ENCODE results near the gene KCNK4. TPM values are rescaled to one million over a fixed set of nuclear protein-coding genes. Genes with fewer than 3 reads are reported as not detected.

The KCNK4 gene
- total and polyA plus RNA-seq, 2 of the 13 experiments (the other 11 are each of a cell fraction or from before 2014, with no cell fraction given) = not detected

DNA sequence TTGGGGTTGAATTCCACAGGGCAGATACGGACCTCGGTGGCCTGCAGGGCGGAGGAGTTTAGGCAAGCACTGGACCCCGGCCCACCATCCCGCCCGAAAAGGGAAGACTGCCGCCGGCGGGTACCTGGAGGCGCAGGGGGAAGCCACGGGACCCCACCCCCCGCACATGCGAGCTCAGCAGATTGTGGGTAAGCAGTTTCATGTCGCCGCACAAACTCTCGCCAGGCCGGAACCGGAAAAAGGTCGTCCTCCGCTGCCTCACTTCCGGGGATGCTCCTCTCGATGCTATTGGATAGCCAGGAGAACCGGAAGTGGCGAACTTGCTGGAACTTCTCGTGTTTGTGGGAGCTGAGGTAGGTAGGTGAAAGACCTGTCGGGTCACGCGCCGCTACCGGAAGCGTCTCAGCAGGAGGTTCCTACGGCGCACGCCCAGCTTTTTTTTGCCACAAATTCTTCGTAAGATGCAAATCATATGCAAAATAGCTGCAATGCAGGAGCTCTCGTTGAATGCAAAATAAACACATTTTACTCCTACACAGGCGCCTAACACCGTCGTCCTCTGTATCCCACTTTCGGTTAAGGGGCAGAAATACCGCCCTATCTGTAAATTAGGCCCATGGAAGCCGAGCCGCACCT is 26.3 kb downstream of the KCNK4 start, which contains the start of gene TRMT112 (continued):
- TF ChIP-seq, protein P1, sequence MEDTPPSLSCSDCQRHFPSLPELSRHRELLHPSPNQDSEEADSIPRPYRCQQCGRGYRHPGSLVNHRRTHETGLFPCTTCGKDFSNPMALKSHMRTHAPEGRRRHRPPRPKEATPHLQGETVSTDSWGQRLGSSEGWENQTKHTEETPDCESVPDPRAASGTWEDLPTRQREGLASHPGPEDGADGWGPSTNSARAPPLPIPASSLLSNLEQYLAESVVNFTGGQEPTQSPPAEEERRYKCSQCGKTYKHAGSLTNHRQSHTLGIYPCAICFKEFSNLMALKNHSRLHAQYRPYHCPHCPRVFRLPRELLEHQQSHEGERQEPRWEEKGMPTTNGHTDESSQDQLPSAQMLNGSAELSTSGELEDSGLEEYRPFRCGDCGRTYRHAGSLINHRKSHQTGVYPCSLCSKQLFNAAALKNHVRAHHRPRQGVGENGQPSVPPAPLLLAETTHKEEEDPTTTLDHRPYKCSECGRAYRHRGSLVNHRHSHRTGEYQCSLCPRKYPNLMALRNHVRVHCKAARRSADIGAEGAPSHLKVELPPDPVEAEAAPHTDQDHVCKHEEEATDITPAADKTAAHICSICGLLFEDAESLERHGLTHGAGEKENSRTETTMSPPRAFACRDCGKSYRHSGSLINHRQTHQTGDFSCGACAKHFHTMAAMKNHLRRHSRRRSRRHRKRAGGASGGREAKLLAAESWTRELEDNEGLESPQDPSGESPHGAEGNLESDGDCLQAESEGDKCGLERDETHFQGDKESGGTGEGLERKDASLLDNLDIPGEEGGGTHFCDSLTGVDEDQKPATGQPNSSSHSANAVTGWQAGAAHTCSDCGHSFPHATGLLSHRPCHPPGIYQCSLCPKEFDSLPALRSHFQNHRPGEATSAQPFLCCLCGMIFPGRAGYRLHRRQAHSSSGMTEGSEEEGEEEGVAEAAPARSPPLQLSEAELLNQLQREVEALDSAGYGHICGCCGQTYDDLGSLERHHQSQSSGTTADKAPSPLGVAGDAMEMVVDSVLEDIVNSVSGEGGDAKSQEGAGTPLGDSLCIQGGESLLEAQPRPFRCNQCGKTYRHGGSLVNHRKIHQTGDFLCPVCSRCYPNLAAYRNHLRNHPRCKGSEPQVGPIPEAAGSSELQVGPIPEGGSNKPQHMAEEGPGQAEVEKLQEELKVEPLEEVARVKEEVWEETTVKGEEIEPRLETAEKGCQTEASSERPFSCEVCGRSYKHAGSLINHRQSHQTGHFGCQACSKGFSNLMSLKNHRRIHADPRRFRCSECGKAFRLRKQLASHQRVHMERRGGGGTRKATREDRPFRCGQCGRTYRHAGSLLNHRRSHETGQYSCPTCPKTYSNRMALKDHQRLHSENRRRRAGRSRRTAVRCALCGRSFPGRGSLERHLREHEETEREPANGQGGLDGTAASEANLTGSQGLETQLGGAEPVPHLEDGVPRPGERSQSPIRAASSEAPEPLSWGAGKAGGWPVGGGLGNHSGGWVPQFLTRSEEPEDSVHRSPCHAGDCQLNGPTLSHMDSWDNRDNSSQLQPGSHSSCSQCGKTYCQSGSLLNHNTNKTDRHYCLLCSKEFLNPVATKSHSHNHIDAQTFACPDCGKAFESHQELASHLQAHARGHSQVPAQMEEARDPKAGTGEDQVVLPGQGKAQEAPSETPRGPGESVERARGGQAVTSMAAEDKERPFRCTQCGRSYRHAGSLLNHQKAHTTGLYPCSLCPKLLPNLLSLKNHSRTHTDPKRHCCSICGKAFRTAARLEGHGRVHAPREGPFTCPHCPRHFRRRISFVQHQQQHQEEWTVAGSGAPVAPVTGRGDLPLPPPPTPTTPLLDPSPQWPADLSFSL (CRISPR knock-in tag; IDR thresholded peaks at IDR 0.05) = no peak
- peak; percentile 72; the same call in 1 of the 2 replicates for TF ChIP-seq ZNF747 (CRISPR knock-in tag; IDR thresholded peaks at IDR 0.05; ENCODE audit: borderline replicate concordance)
- TF ChIP-seq BRD4 (CRISPR knock-in tag; IDR thresholded peaks at IDR 0.05) = no peak
- peak; percentile 68; the same call in 1 of the 3 replicates for TF ChIP-seq MXI1 (IDR thresholded peaks at IDR 0.05; ENCODE audit: borderline replicate concordance, low read depth, low read length)
- TF ChIP-seq DR1 (CRISPR knock-in tag; IDR thresholded peaks at IDR 0.05) = peak; percentile 46; the same call in 1 of the 2 replicates
- no peak for TF ChIP-seq TEAD2 (CRISPR knock-in tag; IDR thresholded peaks at IDR 0.05)
- no peak for TF ChIP-seq ZSCAN29 (CRISPR knock-in tag; conservative IDR thresholded peaks at IDR 0.05)
- TF ChIP-seq NFE2 (CRISPR knock-in tag; IDR thresholded peaks at IDR 0.05) = no peak
- TF ChIP-seq, protein P2, sequence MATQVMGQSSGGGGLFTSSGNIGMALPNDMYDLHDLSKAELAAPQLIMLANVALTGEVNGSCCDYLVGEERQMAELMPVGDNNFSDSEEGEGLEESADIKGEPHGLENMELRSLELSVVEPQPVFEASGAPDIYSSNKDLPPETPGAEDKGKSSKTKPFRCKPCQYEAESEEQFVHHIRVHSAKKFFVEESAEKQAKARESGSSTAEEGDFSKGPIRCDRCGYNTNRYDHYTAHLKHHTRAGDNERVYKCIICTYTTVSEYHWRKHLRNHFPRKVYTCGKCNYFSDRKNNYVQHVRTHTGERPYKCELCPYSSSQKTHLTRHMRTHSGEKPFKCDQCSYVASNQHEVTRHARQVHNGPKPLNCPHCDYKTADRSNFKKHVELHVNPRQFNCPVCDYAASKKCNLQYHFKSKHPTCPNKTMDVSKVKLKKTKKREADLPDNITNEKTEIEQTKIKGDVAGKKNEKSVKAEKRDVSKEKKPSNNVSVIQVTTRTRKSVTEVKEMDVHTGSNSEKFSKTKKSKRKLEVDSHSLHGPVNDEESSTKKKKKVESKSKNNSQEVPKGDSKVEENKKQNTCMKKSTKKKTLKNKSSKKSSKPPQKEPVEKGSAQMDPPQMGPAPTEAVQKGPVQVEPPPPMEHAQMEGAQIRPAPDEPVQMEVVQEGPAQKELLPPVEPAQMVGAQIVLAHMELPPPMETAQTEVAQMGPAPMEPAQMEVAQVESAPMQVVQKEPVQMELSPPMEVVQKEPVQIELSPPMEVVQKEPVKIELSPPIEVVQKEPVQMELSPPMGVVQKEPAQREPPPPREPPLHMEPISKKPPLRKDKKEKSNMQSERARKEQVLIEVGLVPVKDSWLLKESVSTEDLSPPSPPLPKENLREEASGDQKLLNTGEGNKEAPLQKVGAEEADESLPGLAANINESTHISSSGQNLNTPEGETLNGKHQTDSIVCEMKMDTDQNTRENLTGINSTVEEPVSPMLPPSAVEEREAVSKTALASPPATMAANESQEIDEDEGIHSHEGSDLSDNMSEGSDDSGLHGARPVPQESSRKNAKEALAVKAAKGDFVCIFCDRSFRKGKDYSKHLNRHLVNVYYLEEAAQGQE (IDR thresholded peaks at IDR 0.05; ENCODE audit: borderline replicate concordance in 1 of 2, low read depth in 1 of 2, low read length in 2 of 2) = peak in 1 of 2 experiments; percentile 32; a peak in 1 of 4 replicates
- no peak for TF ChIP-seq ZMYM3 (CRISPR knock-in tag; IDR thresholded peaks at IDR 0.05)
- no peak; the same call in none of the 2 replicates for TF ChIP-seq HDAC1 (CRISPR knock-in tag; IDR thresholded peaks at IDR 0.05)
- TF ChIP-seq CCDC6 (CRISPR knock-in tag; IDR thresholded peaks at IDR 0.05) = peak; percentile 83
- TF ChIP-seq ATRX (CRISPR knock-in tag; IDR thresholded peaks at IDR 0.05; ENCODE audit: borderline replicate concordance) = no peak
- TF ChIP-seq PAWR (CRISPR knock-in tag; IDR thresholded peaks at IDR 0.05; ENCODE audit: borderline replicate concordance) = no peak
- TF ChIP-seq, protein P3, sequence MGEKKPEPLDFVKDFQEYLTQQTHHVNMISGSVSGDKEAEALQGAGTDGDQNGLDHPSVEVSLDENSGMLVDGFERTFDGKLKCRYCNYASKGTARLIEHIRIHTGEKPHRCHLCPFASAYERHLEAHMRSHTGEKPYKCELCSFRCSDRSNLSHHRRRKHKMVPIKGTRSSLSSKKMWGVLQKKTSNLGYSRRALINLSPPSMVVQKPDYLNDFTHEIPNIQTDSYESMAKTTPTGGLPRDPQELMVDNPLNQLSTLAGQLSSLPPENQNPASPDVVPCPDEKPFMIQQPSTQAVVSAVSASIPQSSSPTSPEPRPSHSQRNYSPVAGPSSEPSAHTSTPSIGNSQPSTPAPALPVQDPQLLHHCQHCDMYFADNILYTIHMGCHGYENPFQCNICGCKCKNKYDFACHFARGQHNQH (CRISPR knock-in tag; IDR thresholded peaks at IDR 0.05) = no peak; the same call in 1 of the 2 replicates

All from HepG2 (cell line).